Activated T-cell treated with anti-CD3 and anti-CD28 coated beads, Interleukin-2, amount 50 U/mL, for 4 hours (primary cell): ENCODE measurements around the gene ZDHHC5. TPM values are rescaled to one million over a fixed set of nuclear protein-coding genes. Genes with fewer than 3 reads are reported as not detected.
A peak's percentile ranks its signal among the peaks of the same experiment; 100 is the strongest.
"Not testable (repeated sequence)": the region's sequence is repeated elsewhere in the genome, so short reads cannot be mapped to it uniquely, and the experiment has no call there.

Experiments used
- ATAC-seq, 2 donors: fragments of 200-7000 bp; cut with Tn5 transposase; one replicate each; pipeline ENCODE4 v1.10.0; 2021
- DNase-seq: peaks from one replicate; pipeline ENCODE4 v3.0.0-alpha.2; 2020
- H3K27me3 Mint-ChIP-seq: one replicate; pipeline ENCODE4 v1.8.0; 2021; ENCODE audit warnings: low read depth, mixed read lengths
- H3K36me3 Mint-ChIP-seq: one replicate; pipeline ENCODE4 v1.8.0; 2022; ENCODE audit warnings: mixed read lengths; ENCODE audit not compliant: insufficient read depth
- H3K4me1 Mint-ChIP-seq: one replicate; pipeline ENCODE4 v1.8.0; 2021; ENCODE audit warnings: low read depth, mixed read lengths
- H3K4me3 Mint-ChIP-seq: one replicate; pipeline ENCODE4 v1.8.0; 2021; ENCODE audit warnings: mild to moderate bottlenecking, moderate library complexity, mixed read lengths
- H3K9me3 Mint-ChIP-seq: one replicate; pipeline ENCODE4 v1.8.0; 2021; ENCODE audit warnings: mixed read lengths
- total RNA-seq, 3 donors: library from RNA; stranded (reverse); gene quantifications; one replicate each; pipeline ENCODE4 v1.2.1, GENCODE V29; 2021

Gene ZDHHC5
- total RNA-seq, 3 donors from 2014 or later = 65.0 to 78.1 (median 73.8) TPM

- peak within 1 kb of the TSS; percentile 100 for H3K4me3 Mint-ChIP-seq
- no peaks in the 10 kb centered on the region for H3K9me3 Mint-ChIP-seq
- peaks cover 6% of the 10 kb centered on the region for H3K36me3 Mint-ChIP-seq
- DNase-seq (peak; percentile 60), ATAC-seq (peak; percentile 50 to 51)
- H3K4me1 Mint-ChIP-seq = peaks cover 37% of the 10 kb centered on the region
- no peaks in the 10 kb centered on the region for H3K27me3 Mint-ChIP-seq
Observed at GRCh38 chr11:57711414-57712255, 43.7 kb downstream of the ZDHHC5 start, which contains the start of gene MED19. MED19 (minus strand) TSS chr11:57712215; CDS start chr11:57712179, 36 bp downstream.

- H3K4me3 Mint-ChIP-seq = peak within 1 kb of the TSS; percentile 100
- H3K4me1 Mint-ChIP-seq = peaks cover 37% of the 10 kb centered on the region
- no peaks in the 10 kb centered on the region for H3K9me3 Mint-ChIP-seq
- peaks cover 6% of the 10 kb centered on the region for H3K36me3 Mint-ChIP-seq
- DNase-seq (peak; percentile 83), ATAC-seq (peak; percentile 93 to 95)
- H3K27me3 Mint-ChIP-seq = no peaks in the 10 kb centered on the region
Observed at GRCh38 chr11:57712256-57713150, 44.6 kb downstream of the ZDHHC5 start, which contains the start of gene TMX2. TMX2 (plus strand) TSS chr11:57712593; CDS start chr11:57712619, 26 bp downstream.

GRCh38 chr11:57713835-57714234 lies 45.9 kb downstream of the ZDHHC5 start:
- peaks cover 4% of the 10 kb centered on the region for H3K36me3 Mint-ChIP-seq
- no peaks in the 10 kb centered on the region for H3K27me3 Mint-ChIP-seq
- H3K4me1 Mint-ChIP-seq = peaks cover 32% of the 10 kb centered on the region
- DNase-seq = no peak
- no peaks in the 10 kb centered on the region for H3K9me3 Mint-ChIP-seq
- H3K4me3 Mint-ChIP-seq = peak overlapping the region; percentile 100
- no peak for ATAC-seq

- H3K36me3 Mint-ChIP-seq, ATAC-seq: not testable (repeated sequence)
Observed at GRCh38 chr11:57716726-57717125, 48.8 kb downstream of the ZDHHC5 start.

GRCh38 chr11:57727185-57727584 lies 59.3 kb downstream of the ZDHHC5 start:
- Mint-ChIP-seq H3K4me3 (no peak overlapping the region), H3K9me3 (no peaks in the 10 kb centered on the region), H3K27me3 (no peaks in the 10 kb centered on the region), H3K4me1 (peaks cover 8% of the 10 kb centered on the region), H3K36me3 (peaks cover 2% of the 10 kb centered on the region)
- ATAC-seq (no peak), DNase-seq (no peak)

More at GRCh38 chr11:57716726-57717125, 48.8 kb downstream of the ZDHHC5 start:
- H3K4me3 Mint-ChIP-seq, H3K9me3 Mint-ChIP-seq, DNase-seq, H3K27me3 Mint-ChIP-seq: not testable (repeated sequence)
- H3K4me1 Mint-ChIP-seq = peaks cover 19% of the 10 kb centered on the region

- Mint-ChIP-seq H3K36me3 (peaks cover 2% of the 10 kb centered on the region), H3K27me3 (no peaks in the 10 kb centered on the region), H3K4me1 (peaks cover 8% of the 10 kb centered on the region), H3K4me3 (no peak overlapping the region), H3K9me3 (no peaks in the 10 kb centered on the region)
- ATAC-seq (no peak), DNase-seq (no peak)
Observed at GRCh38 chr11:57728829-57729228, 60.9 kb downstream of the ZDHHC5 start.

GRCh38 chr11:57729479-57729878 lies 61.6 kb downstream of the ZDHHC5 start:
- peaks cover 8% of the 10 kb centered on the region for H3K4me1 Mint-ChIP-seq
- H3K9me3 Mint-ChIP-seq = no peaks in the 10 kb centered on the region
- H3K36me3 Mint-ChIP-seq = peaks cover 2% of the 10 kb centered on the region
- H3K27me3 Mint-ChIP-seq = no peaks in the 10 kb centered on the region
- ATAC-seq (no peak), DNase-seq (no peak)
- H3K4me3 Mint-ChIP-seq = no peak overlapping the region

GRCh38 chr11:57732661-57733060 lies 64.7 kb downstream of the ZDHHC5 start:
- peaks cover 5% of the 10 kb centered on the region for H3K4me1 Mint-ChIP-seq
- no peak for ATAC-seq

GRCh38 chr11:57735619-57736298 lies 67.8 kb downstream of the ZDHHC5 start:
- no peak overlapping the region for H3K4me3 Mint-ChIP-seq

More at GRCh38 chr11:57732661-57733060, 64.7 kb downstream of the ZDHHC5 start:
- H3K9me3 Mint-ChIP-seq = no peaks in the 10 kb centered on the region
- peaks cover 11% of the 10 kb centered on the region for H3K36me3 Mint-ChIP-seq
- H3K4me3 Mint-ChIP-seq = no peak overlapping the region
- no peak for DNase-seq
- H3K27me3 Mint-ChIP-seq = no peaks in the 10 kb centered on the region

GRCh38 chr11:57741132-57742086 lies 73.5 kb downstream of the ZDHHC5 start, which contains the start of gene SELENOH:
SELENOH (plus strand) TSS chr11:57741491; CDS start chr11:57741596, 105 bp downstream.
- no peaks in the 10 kb centered on the region for H3K27me3 Mint-ChIP-seq
- DNase-seq (peak; percentile 88), ATAC-seq (peak; percentile 91 to 94)
- H3K4me1 Mint-ChIP-seq = peaks cover 34% of the 10 kb centered on the region
- no peaks in the 10 kb centered on the region for H3K9me3 Mint-ChIP-seq
- H3K4me3 Mint-ChIP-seq = peak within 1 kb of the TSS; percentile 100
- H3K36me3 Mint-ChIP-seq = peaks cover 36% of the 10 kb centered on the region

More at GRCh38 chr11:57735619-57736298, 67.8 kb downstream of the ZDHHC5 start:
- H3K36me3 Mint-ChIP-seq = peaks cover 18% of the 10 kb centered on the region
- H3K27me3 Mint-ChIP-seq = no peaks in the 10 kb centered on the region
- H3K4me1 Mint-ChIP-seq = peaks cover 2% of the 10 kb centered on the region
- ATAC-seq (no peak), DNase-seq (no peak)
- no peaks in the 10 kb centered on the region for H3K9me3 Mint-ChIP-seq

- no peak for DNase-seq
- no peaks in the 10 kb centered on the region for H3K9me3 Mint-ChIP-seq
- ATAC-seq = no peak
- H3K4me1 Mint-ChIP-seq = peaks cover 41% of the 10 kb centered on the region
- peak overlapping the region; percentile 100 for H3K4me3 Mint-ChIP-seq
- H3K27me3 Mint-ChIP-seq = no peaks in the 10 kb centered on the region
- H3K36me3 Mint-ChIP-seq = peaks cover 38% of the 10 kb centered on the region
Observed at GRCh38 chr11:57742087-57742452, 74.2 kb downstream of the ZDHHC5 start.

GRCh38 chr11:57744357-57744756 lies 76.4 kb downstream of the ZDHHC5 start:
- no peak for DNase-seq
- Mint-ChIP-seq H3K36me3 (peaks cover 33% of the 10 kb centered on the region), H3K4me1 (peaks cover 47% of the 10 kb centered on the region), H3K4me3 (peak overlapping the region; percentile 54), H3K27me3 (no peaks in the 10 kb centered on the region), H3K9me3 (no peaks in the 10 kb centered on the region)
- ATAC-seq = no peak

- no peak for ATAC-seq
- Mint-ChIP-seq H3K9me3 (no peaks in the 10 kb centered on the region), H3K27me3 (no peaks in the 10 kb centered on the region), H3K36me3 (peaks cover 31% of the 10 kb centered on the region), H3K4me3 (no peak overlapping the region), H3K4me1 (peaks cover 45% of the 10 kb centered on the region)
- DNase-seq = no peak
Observed at GRCh38 chr11:57745206-57745605, 77.3 kb downstream of the ZDHHC5 start.
